Measurements from ENCODE around the gene TNIK.

GRCh38 chr3:171206283-171206682, 253.9 kb downstream of the TNIK start:
- no peak for TF ChIP-seq POLR2AphosphoS5 (IDR thresholded peaks at IDR 0.05; ENCODE audit: low read depth, low read length)
- TF ChIP-seq POLR2A (IDR thresholded peaks at IDR 0.05; ENCODE audit: low read depth, low read length), result no peak
- TF ChIP-seq TAF1 (IDR thresholded peaks at IDR 0.05; ENCODE audit: borderline replicate concordance, low read depth, low read length), result no peak

Measured in GM12892 (cell line).